Activated naive CD4-positive, alpha-beta T cell treated with anti-CD3 and anti-CD28 coated beads, Interleukin-2, amount 10 ng/mL, durations not matched to agents 7 days and 5 days (primary cell): ENCODE results near the gene C5.

ENCODE experiments used
- CTCF ChIA-PET: fragments of 350-600 bp; sonication (Branson Sonifier 250); formaldehyde crosslinking; loops from one replicate; lab custom pipeline; 2021; ENCODE audit warnings: antibody characterized with exemption; lab: Charles Lee
- DNase-seq: peaks from one replicate; pipeline ENCODE4 v3.0.0-alpha.2; 2020
- H3K27ac Mint-ChIP-seq: one replicate; pipeline ENCODE4 v1.8.0; 2021; ENCODE audit warnings: mild to moderate bottlenecking, moderate library complexity, mixed read lengths
- H3K27me3 Mint-ChIP-seq: one replicate; pipeline ENCODE4 v1.8.0; 2021; ENCODE audit warnings: mild to moderate bottlenecking, mixed read lengths
- H3K36me3 Mint-ChIP-seq: one replicate; pipeline ENCODE4 v1.8.0; 2021; ENCODE audit warnings: mixed read lengths
- H3K4me1 Mint-ChIP-seq: one replicate; pipeline ENCODE4 v1.8.0; 2021; ENCODE audit warnings: mixed read lengths
- H3K4me3 Mint-ChIP-seq: one replicate; pipeline ENCODE4 v1.8.0; 2021; ENCODE audit warnings: mild to moderate bottlenecking, moderate library complexity, mixed read lengths
- H3K9me3 Mint-ChIP-seq: one replicate; pipeline ENCODE4 v1.8.0; 2021; ENCODE audit warnings: mixed read lengths

Gene C5

GRCh38 chr9:120928015-120928482, 122.0 kb downstream of the C5 start:
- Mint-ChIP-seq H3K36me3 (peaks cover 39% of the 10 kb centered on the region), H3K4me1 (peaks cover 86% of the 10 kb centered on the region), H3K27me3 (no peaks in the 10 kb centered on the region), H3K4me3 (peak overlapping the region; percentile 84), H3K9me3 (no peaks in the 10 kb centered on the region), H3K27ac (peak overlapping the region; percentile 94)
- CTCF ChIA-PET, result interaction anchor here (1.1 to 3.8 kb wide), 5 partner anchors 12 to 55 kb away, joined by 3 to 18 read pairs (median 4); no protein-coding TSS in a partner anchor
- DNase-seq, result peak; percentile 64

GRCh38 chr9:120927269-120928014, 122.6 kb downstream of the C5 start:
- H3K27me3 Mint-ChIP-seq, result no peaks in the 10 kb centered on the region
- peak; percentile 19 for DNase-seq

GRCh38 chr9:120926397-120926928, 123.6 kb downstream of the C5 start, which contains the start of gene TRAF1:
TSS of gene TRAF1 (minus strand) at chr9:120926796. CDS start at chr9:120926075, 721 bp downstream.
- Mint-ChIP-seq H3K27ac (peak within 1 kb of the TSS; percentile 94), H3K36me3 (peaks cover 54% of the 10 kb centered on the region), H3K9me3 (no peaks in the 10 kb centered on the region), H3K4me3 (peak within 1 kb of the TSS; percentile 84), H3K27me3 (no peaks in the 10 kb centered on the region), H3K4me1 (peaks cover 86% of the 10 kb centered on the region)
- CTCF ChIA-PET, result interaction anchor here (0.7 to 3.8 kb wide), 11 partner anchors 10 to 58 kb away, joined by 3 to 18 read pairs (median 6); no protein-coding TSS in a partner anchor
- peak; percentile 56 for DNase-seq

More at GRCh38 chr9:120927269-120928014, 122.6 kb downstream of the C5 start:
- Mint-ChIP-seq H3K4me3 (peak overlapping the region; percentile 84), H3K27ac (peak overlapping the region; percentile 94), H3K36me3 (peaks cover 44% of the 10 kb centered on the region), H3K4me1 (peaks cover 86% of the 10 kb centered on the region), H3K9me3 (no peaks in the 10 kb centered on the region)
- CTCF ChIA-PET, result interaction anchor here (0.8 to 3.8 kb wide), 8 partner anchors 11 to 59 kb away, joined by 3 to 18 read pairs (median 6); no protein-coding TSS in a partner anchor

DNA sequence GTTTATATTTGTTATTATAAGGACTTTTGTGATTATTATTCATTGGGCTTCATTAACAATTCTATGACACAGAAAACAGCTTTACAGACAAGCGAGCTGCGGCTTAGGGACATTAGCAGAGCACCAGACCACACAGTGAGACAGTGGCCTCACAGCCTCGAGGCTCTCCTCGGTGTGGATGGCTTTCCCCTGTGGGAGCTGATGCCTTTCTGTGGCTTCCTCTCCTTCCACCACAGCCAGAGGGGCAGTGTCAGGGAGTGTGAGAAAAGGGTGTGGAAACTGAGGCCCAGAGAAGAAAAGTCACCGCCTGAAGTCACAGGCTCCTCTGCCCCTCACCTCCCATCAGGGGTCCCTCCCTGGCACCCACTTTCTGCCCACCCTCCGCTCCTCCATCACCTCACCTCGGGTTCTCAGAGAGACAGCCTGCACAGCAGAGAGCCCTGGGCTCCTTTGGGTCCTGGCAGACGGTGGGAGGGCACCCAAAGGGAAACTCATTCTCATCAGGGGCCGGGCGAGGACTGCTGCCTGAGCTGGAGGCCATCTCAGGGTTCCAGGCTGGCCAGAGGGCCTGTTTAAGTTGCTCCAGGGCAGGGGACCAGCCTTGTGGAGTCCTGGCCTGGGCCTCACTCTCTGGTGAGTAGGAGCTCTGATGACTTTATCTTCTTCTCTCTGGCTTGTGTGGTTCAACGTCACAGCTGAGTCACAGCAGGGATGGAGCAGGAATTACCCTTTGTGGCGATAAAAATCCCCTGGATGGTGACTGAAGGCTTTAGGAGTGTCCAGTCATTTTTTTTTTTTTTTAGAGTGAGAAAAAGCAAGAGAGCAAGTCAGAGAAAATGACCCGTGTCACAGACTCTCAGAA, 124.3 kb downstream of the C5 start:
- peaks cover 57% of the 10 kb centered on the region for H3K36me3 Mint-ChIP-seq

GRCh38 chr9:120924698-120925534, 125.2 kb downstream of the C5 start:
- CTCF ChIA-PET, result interaction anchor here (0.9 to 3.8 kb wide), 7 partner anchors 9 to 147 kb away, joined by 3 to 18 read pairs (median 4); no protein-coding TSS in a partner anchor
- Mint-ChIP-seq H3K27ac (peak overlapping the region; percentile 94), H3K27me3 (no peaks in the 10 kb centered on the region), H3K4me1 (peaks cover 87% of the 10 kb centered on the region), H3K36me3 (peaks cover 65% of the 10 kb centered on the region), H3K9me3 (no peaks in the 10 kb centered on the region), H3K4me3 (peak overlapping the region; percentile 84)
- no peak for DNase-seq

More for the DNA sequence above, 124.3 kb downstream of the C5 start:
- CTCF ChIA-PET, result interaction anchor here (0.7 to 3.8 kb wide), 11 partner anchors 8 to 57 kb away, joined by 3 to 18 read pairs (median 6); no protein-coding TSS in a partner anchor
- peaks cover 86% of the 10 kb centered on the region for H3K4me1 Mint-ChIP-seq
- no peaks in the 10 kb centered on the region for H3K27me3 Mint-ChIP-seq
- no peaks in the 10 kb centered on the region for H3K9me3 Mint-ChIP-seq
- H3K27ac Mint-ChIP-seq, result peak overlapping the region; percentile 94
- peak; percentile 66 for DNase-seq
- peak overlapping the region; percentile 84 for H3K4me3 Mint-ChIP-seq

- H3K4me1 Mint-ChIP-seq, result peaks cover 87% of the 10 kb centered on the region
- no peaks in the 10 kb centered on the region for H3K9me3 Mint-ChIP-seq
- peaks cover 77% of the 10 kb centered on the region for H3K36me3 Mint-ChIP-seq
- H3K4me3 Mint-ChIP-seq, result peak overlapping the region; percentile 84
- CTCF ChIA-PET, result interaction anchor here (0.9 to 3.8 kb wide), 9 partner anchors 8 to 148 kb away, joined by 3 to 18 read pairs (median 3); no protein-coding TSS in a partner anchor
- no peak for DNase-seq
- H3K27me3 Mint-ChIP-seq, result no peaks in the 10 kb centered on the region
- peak overlapping the region; percentile 94 for H3K27ac Mint-ChIP-seq
Measured at GRCh38 chr9:120923620-120924328, 126.3 kb downstream of the C5 start.

- H3K9me3 Mint-ChIP-seq, result peaks cover 3% of the 10 kb centered on the region
- H3K27ac Mint-ChIP-seq, result peak overlapping the region; percentile 94
- peaks cover 83% of the 10 kb centered on the region for H3K36me3 Mint-ChIP-seq
- CTCF ChIA-PET, result interaction anchor here (1.0 to 1.3 kb wide), 5 partner anchors 15 to 53 kb away, joined by 3 to 7 read pairs (median 3); no protein-coding TSS in a partner anchor
- DNase-seq, result no peak
- peaks cover 88% of the 10 kb centered on the region for H3K4me1 Mint-ChIP-seq
- peak overlapping the region; percentile 84 for H3K4me3 Mint-ChIP-seq
- H3K27me3 Mint-ChIP-seq, result no peaks in the 10 kb centered on the region
Measured at GRCh38 chr9:120922404-120923195, 127.5 kb downstream of the C5 start.

- no peak for DNase-seq
- CTCF ChIA-PET, result interaction anchor here (1.1 kb wide), 1 partner anchor 52 kb away, joined by 5 read pairs; no protein-coding TSS in a partner anchor
- Mint-ChIP-seq H3K4me1 (peaks cover 88% of the 10 kb centered on the region), H3K27ac (peak overlapping the region; percentile 94), H3K36me3 (peaks cover 89% of the 10 kb centered on the region), H3K4me3 (peak overlapping the region; percentile 84), H3K27me3 (no peaks in the 10 kb centered on the region), H3K9me3 (peaks cover 7% of the 10 kb centered on the region)
Measured at GRCh38 chr9:120921661-120922181, 128.4 kb downstream of the C5 start.

DNA sequence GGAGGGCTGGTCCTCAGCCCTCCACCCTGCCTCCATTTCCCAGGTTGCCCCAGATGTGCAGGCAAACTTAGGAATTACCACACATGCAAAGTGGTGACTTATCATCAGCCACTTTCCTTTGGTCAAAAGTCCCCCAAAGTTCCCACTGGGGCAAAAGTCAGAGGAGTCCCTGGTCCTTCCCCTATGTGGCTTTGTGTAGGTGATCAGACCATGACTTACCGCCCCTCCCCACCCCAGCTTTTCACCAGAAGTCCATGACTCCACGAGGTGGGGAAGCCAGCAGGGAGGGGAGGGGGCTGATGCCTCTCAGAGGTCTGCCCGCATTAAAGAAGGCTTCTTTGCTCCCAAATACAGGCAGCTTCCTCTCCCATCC, 129.3 kb downstream of the C5 start:
- H3K27me3 Mint-ChIP-seq, result no peaks in the 10 kb centered on the region
- DNase-seq, result no peak
- H3K27ac Mint-ChIP-seq, result peak overlapping the region; percentile 94
- peaks cover 88% of the 10 kb centered on the region for H3K4me1 Mint-ChIP-seq
- peaks cover 90% of the 10 kb centered on the region for H3K36me3 Mint-ChIP-seq
- CTCF ChIA-PET, result no interaction called here
- peaks cover 7% of the 10 kb centered on the region for H3K9me3 Mint-ChIP-seq
- peak overlapping the region; percentile 53 for H3K4me3 Mint-ChIP-seq

GRCh38 chr9:120919843-120920805, 130.0 kb downstream of the C5 start:
- Mint-ChIP-seq H3K4me3 (peak overlapping the region; percentile 53), H3K4me1 (peaks cover 92% of the 10 kb centered on the region), H3K36me3 (peaks cover 87% of the 10 kb centered on the region), H3K27ac (peak overlapping the region; percentile 87), H3K9me3 (peaks cover 7% of the 10 kb centered on the region), H3K27me3 (no peaks in the 10 kb centered on the region)
- CTCF ChIA-PET, result interaction anchor here (1.0 to 1.2 kb wide), 2 partner anchors 17 to 50 kb away, joined by 3 read pairs; no protein-coding TSS in a partner anchor
- DNase-seq, result no peak
